Mucosa of rectum (tissue), 2 donors: ENCODE data around the gene TTPAL.

Source experiments
- H3K27ac ChIP-seq, 2 donors: one replicate each; pipeline ENCODE4 v1.7.0; 2013; ENCODE audit warnings: inconsistent platforms in 2 of 2, low read depth in 2 of 2, low read length in 2 of 2
- H3K27me3 ChIP-seq, 2 donors: one replicate each; pipeline ENCODE4 v1.7.0; 2013; ENCODE audit warnings: low read length in 2 of 2; ENCODE audit not compliant: control insufficient read depth in 2 of 2, insufficient read depth in 2 of 2
- H3K36me3 ChIP-seq, 2 donors: one replicate each; pipeline ENCODE4 v1.7.0; 2013; ENCODE audit warnings: low read length in 2 of 2; ENCODE audit not compliant: control insufficient read depth in 2 of 2, insufficient read depth in 2 of 2
- H3K4me1 ChIP-seq, 2 donors: one replicate each; pipeline ENCODE4 v1.7.0; 2013; ENCODE audit warnings: low read length in 2 of 2, mild to moderate bottlenecking in 1 of 2; ENCODE audit not compliant: control insufficient read depth in 2 of 2, insufficient read depth in 2 of 2
- H3K4me3 ChIP-seq, 2 donors: one replicate each; pipeline ENCODE4 v1.7.0; 2013; ENCODE audit warnings: low read length in 2 of 2
- H3K9ac ChIP-seq, 2 donors: one replicate each; pipeline ENCODE4 v1.7.0; 2013; ENCODE audit warnings: low read length in 2 of 2, low read depth in 1 of 2, mild to moderate bottlenecking in 1 of 2
- H3K9me3 ChIP-seq, 2 donors: one replicate each; pipeline ENCODE4 v1.7.0; 2013; ENCODE audit warnings: low read length in 2 of 2; ENCODE audit not compliant: control insufficient read depth in 2 of 2
- donor health status: healthy.
- donor health status: Normal muscosa, but diverticular disease.

Gene TTPAL

DNA sequence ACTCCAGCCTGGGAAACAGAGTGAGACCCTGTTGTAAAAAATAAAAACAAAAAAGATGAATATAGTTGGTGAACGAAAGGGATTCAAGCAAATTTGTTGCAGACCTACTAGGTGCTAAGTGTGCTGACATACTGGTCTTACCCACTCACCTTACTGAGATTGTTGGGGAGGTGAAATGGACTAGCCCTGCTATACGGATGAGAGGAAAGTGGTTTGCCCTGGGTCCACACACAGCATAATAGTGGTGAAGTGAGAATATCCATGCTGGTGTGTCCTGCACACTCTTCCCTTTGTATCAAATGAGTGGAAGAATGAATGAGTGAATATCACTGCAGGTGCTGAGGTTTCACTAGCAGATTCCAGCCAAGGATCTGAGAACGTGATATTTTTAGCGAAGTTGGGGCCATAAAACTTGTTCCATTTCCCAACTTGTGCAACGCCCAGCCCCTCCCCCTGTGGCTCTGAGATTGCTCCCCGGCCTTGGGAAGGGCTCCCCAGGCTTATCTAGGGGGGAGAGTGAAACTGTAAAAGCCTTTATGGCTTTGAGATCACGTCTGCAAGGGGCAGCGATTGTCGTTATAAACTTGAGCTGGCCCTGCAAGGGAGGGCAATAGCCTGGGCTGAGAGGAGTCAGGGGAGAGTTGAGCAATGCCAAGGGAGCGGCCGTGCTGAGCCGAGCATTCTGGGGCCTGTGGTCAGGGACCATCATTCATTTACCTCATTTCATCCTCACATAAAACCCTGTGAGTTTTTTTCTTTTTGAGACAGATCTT is 33.2 kb upstream of the TTPAL start:
- Histone ChIP-seq H3K27ac (peak overlapping the region; percentile 82 to 93), H3K36me3 (no peaks in the 10 kb centered on the region), H3K9me3 (no peaks in the 10 kb centered on the region), H3K4me1 (peaks cover 22 to 50% of the 10 kb centered on the region in 2 donors), H3K27me3 (peaks cover 0 to 2% of the 10 kb centered on the region in 2 donors), H3K4me3 (peak overlapping the region; percentile 8 to 19), H3K9ac (peak overlapping the region; percentile 49 to 74)

DNA sequence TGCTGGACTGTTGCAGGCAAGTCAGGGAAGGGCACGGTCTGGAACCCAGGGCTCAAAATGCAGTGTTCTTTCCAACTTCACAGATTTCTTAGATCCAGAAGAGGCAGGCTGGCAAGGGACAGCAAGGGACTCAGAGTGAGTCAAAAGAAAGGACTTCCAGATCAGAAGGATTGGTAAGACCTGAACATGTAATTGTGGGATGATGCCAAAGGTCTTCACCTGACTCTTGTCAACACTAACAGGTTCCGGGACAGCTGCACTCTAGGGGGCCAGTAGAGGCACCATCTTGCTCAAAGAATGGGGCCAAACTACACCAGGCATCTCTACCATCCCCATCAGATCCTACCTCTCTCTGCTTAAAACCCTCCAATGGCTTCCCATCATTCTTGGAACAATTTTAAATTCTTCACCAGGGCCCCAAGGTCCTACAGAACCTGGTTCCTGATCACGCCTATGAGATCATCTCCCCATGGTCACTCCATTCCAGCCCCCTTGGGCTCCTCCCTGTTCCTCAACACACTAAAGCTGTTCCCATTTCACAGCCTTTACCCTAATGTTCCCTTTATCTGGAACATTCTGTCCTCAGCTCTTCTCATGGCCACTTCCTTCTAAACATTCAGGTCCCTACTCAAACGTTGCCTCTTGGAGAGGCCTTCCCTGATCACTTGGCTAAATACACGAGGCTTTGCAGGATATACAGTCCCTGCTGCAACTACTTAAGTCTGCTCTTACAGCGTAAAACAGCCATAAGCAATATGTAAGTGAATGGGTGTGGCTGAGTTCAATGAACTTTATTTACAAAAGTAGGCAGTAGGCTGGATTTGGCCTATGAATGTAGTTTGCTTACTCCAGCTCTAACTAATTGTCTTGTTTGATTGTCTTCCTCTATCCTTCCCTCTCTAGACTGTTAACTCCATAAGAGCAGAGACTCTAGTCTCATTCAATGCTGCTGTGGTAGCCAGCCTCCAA is 29.6 kb upstream of the TTPAL start:
- Histone ChIP-seq H3K27me3 (peaks cover 0 to 2% of the 10 kb centered on the region in 2 donors), H3K9ac (peak overlapping the region in 1 of 2 donors; percentile 61), H3K9me3 (no peaks in the 10 kb centered on the region), H3K27ac (peak overlapping the region; percentile 80 to 98), H3K4me3 (no peak overlapping the region), H3K4me1 (peaks cover 29 to 51% of the 10 kb centered on the region in 2 donors), H3K36me3 (no peaks in the 10 kb centered on the region)

DNA sequence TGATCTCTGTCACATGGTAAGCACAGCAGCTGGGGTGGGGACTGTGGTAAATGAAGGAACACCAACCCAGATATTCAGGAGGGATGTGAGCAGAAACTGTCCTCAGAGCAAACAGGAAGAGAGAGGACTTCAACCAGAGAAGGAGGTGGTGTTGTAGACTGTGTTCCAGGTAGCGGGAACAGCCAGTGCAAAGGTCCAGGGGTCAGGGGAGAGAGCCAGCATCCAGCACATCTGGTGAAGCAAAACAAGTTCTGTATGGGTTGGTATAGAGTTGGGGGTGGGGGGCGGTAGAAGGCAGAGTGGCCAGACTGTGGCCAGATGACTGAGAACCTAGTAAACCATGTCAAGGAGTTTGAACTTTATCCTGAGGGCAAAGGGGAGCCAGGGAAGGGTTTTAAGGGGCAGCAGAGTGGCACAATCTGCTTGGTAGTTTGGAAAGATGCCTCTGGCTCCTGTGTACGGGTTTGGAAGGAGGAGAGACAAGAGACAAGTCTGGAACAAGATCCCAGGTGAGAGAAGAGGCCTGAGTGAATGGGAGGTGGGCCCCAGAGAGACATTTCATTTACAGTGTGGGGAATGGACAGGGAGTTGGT is 27.8 kb upstream of the TTPAL start:
- Histone ChIP-seq H3K9me3 (no peaks in the 10 kb centered on the region), H3K4me3 (no peak overlapping the region), H3K36me3 (no peaks in the 10 kb centered on the region), H3K27ac (peak overlapping the region in 1 of 2 donors; percentile 35), H3K4me1 (peaks cover 26 to 38% of the 10 kb centered on the region in 2 donors), H3K9ac (no peak overlapping the region), H3K27me3 (no peaks in the 10 kb centered on the region)

DNA sequence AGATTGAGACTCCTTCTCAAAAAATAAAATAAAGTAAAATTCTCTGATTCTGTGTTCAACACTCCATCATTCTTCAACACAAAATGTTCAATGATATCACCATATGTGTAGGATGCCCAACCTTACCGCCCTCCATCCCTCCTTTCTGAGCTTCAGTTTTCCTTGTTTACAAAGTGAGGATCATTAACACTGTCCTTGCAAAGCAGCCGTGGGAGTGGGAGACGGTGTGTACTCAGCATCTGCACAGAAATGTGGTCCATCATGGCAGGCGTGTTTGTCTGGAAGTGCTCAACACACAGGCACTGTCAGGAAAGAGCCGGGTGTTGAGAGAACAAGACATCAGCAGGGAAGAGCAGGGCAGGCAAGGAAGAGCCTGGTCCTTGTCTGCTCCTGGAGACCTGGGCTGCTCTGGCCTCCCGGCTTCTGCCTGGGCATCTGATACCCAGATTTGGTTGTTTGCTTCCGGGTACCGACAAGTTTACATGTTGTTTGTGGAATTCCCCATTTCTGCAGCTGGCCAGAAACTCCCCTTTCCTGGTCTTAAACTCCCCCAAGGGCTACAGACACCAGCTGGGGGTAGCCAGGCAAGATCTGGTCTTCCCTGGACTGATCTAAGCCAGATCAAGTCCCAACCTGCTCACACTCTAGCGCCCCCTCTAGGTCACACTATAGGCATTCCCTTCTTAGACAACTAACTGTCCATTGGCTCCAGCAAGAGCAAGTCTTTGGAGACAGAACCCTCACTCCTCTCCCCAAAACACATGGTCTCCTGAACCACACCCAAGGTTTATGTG is 26.7 kb upstream of the TTPAL start:
- Histone ChIP-seq H3K4me3 (no peak overlapping the region), H3K4me1 (peaks cover 21 to 32% of the 10 kb centered on the region in 2 donors), H3K9ac (peak overlapping the region in 1 of 2 donors; percentile 2), H3K36me3 (no peaks in the 10 kb centered on the region), H3K27me3 (no peaks in the 10 kb centered on the region), H3K27ac (peak overlapping the region in 1 of 2 donors; percentile 30), H3K9me3 (no peaks in the 10 kb centered on the region)

DNA sequence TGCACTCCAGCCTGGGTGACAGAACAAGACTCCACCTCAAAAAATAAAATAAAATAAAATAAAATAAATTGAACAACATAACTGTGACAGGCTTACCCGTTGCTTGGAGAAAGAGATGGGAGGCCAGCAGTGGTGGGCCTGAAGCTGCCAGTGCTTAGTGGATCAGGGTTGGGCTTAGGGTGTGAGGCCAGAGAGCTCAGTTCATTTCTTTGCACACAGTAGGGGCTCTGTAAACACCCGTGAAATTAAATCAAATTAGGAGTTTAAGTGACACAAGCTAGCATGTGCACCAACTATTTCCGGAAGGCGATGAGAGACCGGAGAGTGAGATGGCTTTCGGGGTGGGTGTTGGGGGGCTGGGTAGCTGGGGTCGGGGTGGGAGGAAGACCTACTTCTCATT is 25.8 kb upstream of the TTPAL start:
- Histone ChIP-seq H3K27me3 (no peaks in the 10 kb centered on the region), H3K4me3 (no peak overlapping the region), H3K4me1 (peaks cover 21 to 30% of the 10 kb centered on the region in 2 donors), H3K9me3 (no peaks in the 10 kb centered on the region), H3K36me3 (no peaks in the 10 kb centered on the region), H3K27ac (no peak overlapping the region), H3K9ac (no peak overlapping the region)

DNA sequence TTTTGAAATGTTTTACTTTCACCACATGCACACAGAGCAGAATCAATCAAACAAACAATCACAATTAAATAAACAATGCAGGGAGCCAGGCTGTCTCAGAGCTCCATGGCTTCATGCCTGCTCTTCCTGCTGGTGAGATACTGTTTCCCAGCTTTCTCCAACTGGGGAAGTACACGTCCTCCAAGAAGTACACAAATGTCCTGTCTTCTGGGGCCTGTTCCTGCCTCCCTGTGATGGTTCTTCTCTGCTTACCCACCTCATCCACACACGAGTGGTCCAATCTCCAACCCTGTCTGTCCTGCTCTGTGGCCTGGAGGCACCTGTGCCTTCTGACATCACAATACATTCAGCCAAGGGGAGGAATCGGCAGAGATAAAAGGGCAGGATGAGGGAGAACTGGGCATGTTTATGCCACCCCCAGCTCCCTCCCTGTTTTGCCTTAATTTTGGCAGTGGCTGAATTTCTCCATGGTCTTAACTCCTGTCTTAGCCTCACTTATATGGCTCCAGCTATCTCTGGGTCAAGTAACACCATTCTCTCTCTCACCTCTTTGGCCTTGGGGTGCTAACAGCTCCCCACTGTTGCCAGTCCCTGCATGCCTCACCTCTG is 25.3 kb upstream of the TTPAL start:
- H3K36me3 ChIP-seq: no peaks in the 10 kb centered on the region
- H3K27ac ChIP-seq: no peak overlapping the region
- no peak overlapping the region for H3K4me3 ChIP-seq
- H3K9ac ChIP-seq: no peak overlapping the region
- no peaks in the 10 kb centered on the region for H3K27me3 ChIP-seq
- H3K4me1 ChIP-seq: peaks cover 21 to 25% of the 10 kb centered on the region in 2 donors
- H3K9me3 ChIP-seq: no peaks in the 10 kb centered on the region

DNA sequence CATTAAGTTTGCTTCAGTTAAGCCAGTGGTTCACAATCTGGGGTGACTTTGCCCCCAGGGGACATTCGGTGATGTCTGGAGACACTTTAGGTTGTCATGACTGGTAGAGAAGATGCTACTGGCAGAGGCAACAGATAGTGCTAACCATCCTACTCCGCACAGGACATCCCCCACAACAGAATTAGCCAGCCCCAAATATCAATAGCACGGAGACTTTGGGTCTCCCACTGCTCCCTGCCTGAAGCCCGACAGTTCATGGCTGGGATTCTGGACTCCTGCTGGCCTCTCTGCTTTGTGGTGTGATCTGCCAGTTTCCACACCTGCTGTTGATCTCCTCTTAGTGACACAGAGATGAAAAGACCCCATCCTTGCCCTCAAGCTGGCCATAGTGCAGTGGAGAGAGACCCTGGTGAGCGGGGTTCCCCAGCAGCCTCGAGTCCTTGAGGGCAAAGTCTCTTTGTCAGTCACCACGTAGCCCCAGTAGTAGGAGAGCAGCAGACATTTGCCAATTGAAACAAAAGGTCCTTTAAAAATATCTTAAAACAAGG is 24.7 kb upstream of the TTPAL start:
- no peak overlapping the region for H3K4me3 ChIP-seq
- H3K9ac ChIP-seq: no peak overlapping the region
- no peak overlapping the region for H3K27ac ChIP-seq
- H3K36me3 ChIP-seq: no peaks in the 10 kb centered on the region
- H3K4me1 ChIP-seq: peaks cover 17 to 19% of the 10 kb centered on the region in 2 donors
- H3K9me3 ChIP-seq: no peaks in the 10 kb centered on the region
- H3K27me3 ChIP-seq: no peaks in the 10 kb centered on the region

DNA sequence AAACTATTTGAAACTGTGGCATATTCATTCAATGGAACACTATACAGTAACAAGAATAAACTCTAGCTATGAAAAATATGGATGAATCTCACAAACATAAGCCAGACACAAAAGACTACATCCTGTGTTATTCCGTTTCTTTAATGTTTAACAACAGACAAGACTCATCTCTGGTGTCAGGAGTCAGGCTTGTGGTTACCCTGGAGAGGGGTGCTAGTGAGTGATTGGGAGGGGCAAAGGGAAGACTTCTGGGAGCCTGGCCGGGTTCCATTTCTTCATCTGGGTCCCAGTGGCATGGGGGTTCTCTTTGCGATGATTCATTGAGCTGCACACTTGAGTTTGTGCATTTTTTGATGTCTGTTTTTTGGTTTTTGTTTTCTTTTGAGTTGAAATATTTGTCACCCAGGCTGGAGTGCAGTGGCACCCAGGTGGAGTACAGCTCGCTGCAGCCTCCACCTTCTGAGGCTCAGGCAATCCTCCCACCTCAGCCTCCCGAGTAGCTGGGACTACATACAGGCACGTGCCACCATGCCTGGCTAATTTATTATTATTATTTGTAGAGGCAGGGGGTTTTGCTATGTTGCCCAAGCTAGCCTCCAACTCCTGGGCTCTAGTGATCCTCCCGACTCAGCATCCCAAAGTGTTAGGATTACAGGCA is 21.2 kb upstream of the TTPAL start:
- Histone ChIP-seq H3K4me3 (no peak overlapping the region), H3K4me1 (peaks cover 7 to 22% of the 10 kb centered on the region in 2 donors), H3K36me3 (no peaks in the 10 kb centered on the region), H3K9ac (no peak overlapping the region), H3K27ac (no peak overlapping the region), H3K9me3 (no peaks in the 10 kb centered on the region), H3K27me3 (no peaks in the 10 kb centered on the region)

DNA sequence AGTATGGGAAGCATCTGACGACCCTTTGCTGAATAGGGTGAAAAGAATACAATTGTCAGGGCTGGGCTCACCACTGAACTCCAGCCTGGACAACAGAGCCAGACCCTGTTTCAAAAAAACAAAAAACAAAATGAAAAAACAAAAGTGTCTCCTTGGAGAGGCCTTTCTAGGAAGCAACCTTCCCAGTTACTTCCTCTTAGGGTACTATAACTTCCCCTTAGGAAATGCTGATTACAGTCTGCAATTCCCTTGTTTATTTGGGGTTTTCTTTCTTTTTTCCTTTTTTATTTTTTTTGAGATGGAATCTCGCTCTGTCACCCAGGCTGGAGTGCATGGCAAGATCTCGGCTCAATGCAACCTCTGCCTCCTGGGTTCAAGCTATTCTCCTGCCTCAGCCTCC is 20.5 kb upstream of the TTPAL start:
- no peaks in the 10 kb centered on the region for H3K36me3 ChIP-seq
- no peak overlapping the region for H3K4me3 ChIP-seq
- H3K9ac ChIP-seq: no peak overlapping the region
- H3K27ac ChIP-seq: no peak overlapping the region
- no peaks in the 10 kb centered on the region for H3K9me3 ChIP-seq
- H3K27me3 ChIP-seq: no peaks in the 10 kb centered on the region
- peaks cover 8 to 23% of the 10 kb centered on the region in 2 donors for H3K4me1 ChIP-seq
